Gastrocnemius medialis (tissue), 4 donors: ENCODE results near the gene GRIK2. TPM values are rescaled to one million over a fixed set of nuclear protein-coding genes. Genes with fewer than 3 reads are reported as not detected.
"Not testable (repeated sequence)": the region's sequence is repeated elsewhere in the genome, so short reads cannot be mapped to it uniquely, and the experiment has no call there.

Experiments
- ATAC-seq, 2 donors: fragments of 150-250 bp; one replicate each; pipeline ENCODE4 v1.9.1; 2016
- DNase-seq, 2 donors: peaks; one replicate each; pipeline ENCODE4 v3.0.0-alpha.2; 2019
- H3K27ac ChIP-seq, 4 donors: fragments of 200-600 bp; sonication (generic); 1 replicate in 1 of 4; 2 replicates in 3 of 4; pipeline ENCODE4 v1.5.1; 2016 to 2018; ENCODE audit warnings: mild to moderate bottlenecking in 2 of 4, moderate library complexity in 1 of 4
- H3K27me3 ChIP-seq, 3 donors: fragments of 200-600 bp; sonication (generic) in 2 of 3; 1 replicate in 1 of 3; 2 replicates in 2 of 3; pipeline versions ENCODE4 v1.5.1 to v1.6.0; 2016 to 2019; ENCODE audit warnings: mild to moderate bottlenecking in 1 of 3, moderate library complexity in 1 of 3
- H3K36me3 ChIP-seq, 2 donors: fragments of 200-600 bp; sonication (generic) in 1 of 2; one replicate each; pipeline ENCODE4 v1.5.1; 2017 to 2018
- H3K4me1 ChIP-seq, 2 donors: fragments of 200-600 bp; sonication (generic) in 1 of 2; one replicate each; pipeline ENCODE4 v1.5.1; 2016 to 2017; ENCODE audit warnings: mild to moderate bottlenecking in 2 of 2
- H3K4me3 ChIP-seq, 4 donors: fragments of 200-600 bp; sonication (generic) in 3 of 4; 1 replicate in 1 of 4; 2 replicates in 3 of 4; pipeline ENCODE4 v1.5.1; 2016 to 2019; ENCODE audit warnings: mild to moderate bottlenecking in 2 of 4
- H3K9me3 ChIP-seq, 3 donors: fragments of 200-600 bp; sonication (generic) in 2 of 3; 1 replicate in 1 of 3; 2 replicates in 2 of 3; pipeline ENCODE4 v1.5.1; 2016 to 2019
- CTCF ChIP-seq, 5 experiments: fragments of 450-650 bp in 3 of 5; fragments of 200-600 bp in 2 of 5; sonication (generic) in 2 of 5; IDR thresholded peaks in 4 of 5; conservative IDR thresholded peaks in 1 of 5; 1 replicate in 4 of 5; 2 replicates in 1 of 5; pipeline ENCODE4 v1.5.1; 2016 to 2019; ENCODE audit warnings: antibody characterized with exemption in 5 of 5, mild to moderate bottlenecking in 3 of 5, moderate library complexity in 3 of 5
- POLR2A ChIP-seq, 2 donors: fragments of 450-650 bp; IDR thresholded peaks; one replicate each; pipeline ENCODE4 v1.6.1; 2017; ENCODE audit warnings: antibody characterized with exemption in 2 of 2, mild to moderate bottlenecking in 2 of 2, moderate library complexity in 2 of 2
- in situ Hi-C, 4 donors: fragments of 200-750 bp; cut with MboI; loops; one replicate each; pipeline versions ENCODE4 v1.15.0 to v1.8.0; 2017; ENCODE audit warnings: low sequenced_read_pairs in 4 of 4
- intact Hi-C: fragments of 100-400 bp; cut with DNase I; formaldehyde crosslinking; loops from one replicate; pipeline ENCODE4 v1.15.1; 2023; ENCODE audit warnings: low total_unique reads
- total RNA-seq, 4 donors: library from RNA; depleted of rRNA; stranded (reverse); fragments of >200 nt; gene quantifications; one replicate each; pipeline versions ENCODE4 v1.1.0 to v1.2.3, GENCODE V29; 2016

Gene GRIK2
- 1 to 10 TPM in 2 of 4 donors, under 1 TPM in 2; 0.39 to 5.1 (median 0.79) TPM for total RNA-seq

GRCh38 chr6:101393251-101393828 lies at the start of gene GRIK2:
GRIK2 (plus strand) TSS chr6:101393708.
- Histone ChIP-seq H3K27me3 (peaks cover 37 to 45% (median 44%) of the 10 kb centered on the region in 3 donors), H3K4me3 (peak within 1 kb of the TSS; percentile 27 to 53 (median 44)), H3K4me1 (peaks cover 0 to 3% of the 10 kb centered on the region in 2 donors), H3K27ac (no peak within 1 kb of the TSS), H3K36me3 (no peaks in the 10 kb centered on the region), H3K9me3 (no peaks in the 10 kb centered on the region)
- DNase-seq (no peak), ATAC-seq (no peak)
- intact Hi-C loops: no loop called here
- TF ChIP-seq POLR2A (IDR thresholded peaks at IDR 0.05): no peak
- TF ChIP-seq CTCF (IDR thresholded peaks at IDR 0.05 in 4 of 5, conservative IDR thresholded peaks at IDR 0.05 in 1 of 5): peak in 1 of 5 experiments; percentile 31
- in situ Hi-C loops: no loop called here

GRCh38 chr6:101344885-101345284 lies 48.6 kb upstream of the GRIK2 start:
- Histone ChIP-seq H3K9me3 (no peaks in the 10 kb centered on the region), H3K4me3 (no peak overlapping the region), H3K27me3 (no peaks in the 10 kb centered on the region), H3K27ac (no peak overlapping the region), H3K4me1 (no peaks in the 10 kb centered on the region), H3K36me3 (no peaks in the 10 kb centered on the region)
- in situ Hi-C loops (no loop called here), intact Hi-C loops (no loop called here)
- ATAC-seq: no peak
- TF ChIP-seq POLR2A (IDR thresholded peaks at IDR 0.05) (no peak), CTCF (IDR thresholded peaks at IDR 0.05 in 4 of 5, conservative IDR thresholded peaks at IDR 0.05 in 1 of 5) (no peak)
- no peak for DNase-seq

- TF ChIP-seq CTCF (IDR thresholded peaks at IDR 0.05 in 4 of 5, conservative IDR thresholded peaks at IDR 0.05 in 1 of 5): no peak
- TF ChIP-seq POLR2A (IDR thresholded peaks at IDR 0.05): no peak
- in situ Hi-C loops: no loop called here
- Histone ChIP-seq H3K4me1 (no peaks in the 10 kb centered on the region), H3K36me3 (no peaks in the 10 kb centered on the region), H3K27me3 (no peaks in the 10 kb centered on the region), H3K4me3 (no peak overlapping the region), H3K9me3 (no peaks in the 10 kb centered on the region), H3K27ac (no peak overlapping the region)
- no peak for ATAC-seq
- no peak for DNase-seq
- intact Hi-C loops: no loop called here
Measured at GRCh38 chr6:101348816-101349215, 44.7 kb upstream of the GRIK2 start.

- H3K36me3 ChIP-seq, H3K9me3 ChIP-seq, intact Hi-C loops, H3K4me1 ChIP-seq, H3K27me3 ChIP-seq, DNase-seq, in situ Hi-C loops, H3K4me3 ChIP-seq, H3K27ac ChIP-seq, ATAC-seq: not testable (repeated sequence)
Measured at GRCh38 chr6:101350631-101351030, 42.9 kb upstream of the GRIK2 start.

GRCh38 chr6:101351173-101351572 lies 42.3 kb upstream of the GRIK2 start:
- no peak for ATAC-seq
- Histone ChIP-seq H3K4me3 (no peak overlapping the region), H3K4me1 (no peaks in the 10 kb centered on the region), H3K27me3 (no peaks in the 10 kb centered on the region), H3K9me3 (no peaks in the 10 kb centered on the region), H3K36me3 (no peaks in the 10 kb centered on the region), H3K27ac (no peak overlapping the region)
- in situ Hi-C loops: no loop called here
- intact Hi-C loops: no loop called here
- no peak for DNase-seq
- no peak for TF ChIP-seq CTCF (IDR thresholded peaks at IDR 0.05 in 4 of 5, conservative IDR thresholded peaks at IDR 0.05 in 1 of 5)
- TF ChIP-seq POLR2A (IDR thresholded peaks at IDR 0.05): no peak
